Kidney (tissue), 14 donors: Measurements from ENCODE around the gene DDX55. TPM values are rescaled to one million over a fixed set of nuclear protein-coding genes. Genes with fewer than 3 reads are reported as not detected.

Experiments used
- DNase-seq, 5 donors: peaks; one replicate each; pipeline ENCODE4 v3.0.0-alpha.2; 2013 to 2020
- FAIRE-seq: peaks from 2 replicates; lab custom pipeline; 2012; peaks lifted over from hg19 to GRCh38; lab: Jason Lieb, UNC
- H3K27ac ChIP-seq, 2 donors: one replicate each; pipeline ENCODE4 v1.7.0; 2013; ENCODE audit warnings: low read depth in 2 of 2, low read length in 2 of 2, inconsistent platforms in 1 of 2
- H3K27me3 ChIP-seq: one replicate; pipeline ENCODE4 v1.7.1; 2013; ENCODE audit warnings: low read length, inconsistent platforms; ENCODE audit not compliant: control insufficient read depth, insufficient read depth
- H3K36me3 ChIP-seq, 3 donors: one replicate each; pipeline versions ENCODE4 v1.7.0 to v1.7.1; 2013; ENCODE audit warnings: low read length in 3 of 3, control low read depth in 1 of 3, inconsistent platforms in 1 of 3; ENCODE audit not compliant: insufficient read depth in 3 of 3, control insufficient read depth in 2 of 3
- H3K4me1 ChIP-seq, 3 donors: one replicate each; pipeline versions ENCODE4 v1.7.0 to v1.7.1; 2013; ENCODE audit warnings: low read length in 3 of 3, inconsistent platforms in 1 of 3, low read depth in 1 of 3; ENCODE audit not compliant: control insufficient read depth in 2 of 3, insufficient read depth in 2 of 3
- H3K4me3 ChIP-seq, 3 donors: one replicate each; pipeline versions ENCODE4 v1.7.0 to v1.8.1; 2013; ENCODE audit warnings: low read length in 3 of 3, control low read depth in 1 of 3, inconsistent platforms in 1 of 3
- H3K9ac ChIP-seq, 3 donors: one replicate each; pipeline versions ENCODE4 v1.7.0 to v1.7.1; 2013; ENCODE audit warnings: low read length in 3 of 3, control low read depth in 1 of 3, inconsistent platforms in 1 of 3
- H3K9me3 ChIP-seq, 3 donors: one replicate each; pipeline versions ENCODE4 v1.7.0 to v1.7.1; 2013; ENCODE audit warnings: low read length in 3 of 3, control low read depth in 1 of 3, inconsistent platforms in 1 of 3; ENCODE audit not compliant: control insufficient read depth in 2 of 3, insufficient read depth in 1 of 3
- CTCF ChIP-seq: IDR thresholded peaks from 3 replicates; pipeline ENCODE4 v1.5.1; 2012; ENCODE audit warnings: mild to moderate bottlenecking, moderate library complexity, borderline replicate concordance; ENCODE audit not compliant: insufficient read depth; ENCODE audit errors: extremely low read depth
- intact Hi-C: fragments of 100-400 bp; cut with DNase I; formaldehyde crosslinking; loops from one replicate; pipeline ENCODE4 v1.11.1; 2022
- polyA plus RNA-seq: library from polyadenylated mRNA; stranded (reverse); fragments of 350-450 nt; fragmentation: Illumina TruSeq; extraction: RNeasy Lipid Tissue Mini Kit (QIAGEN cat#74804); gene quantifications from one replicate; pipeline ENCODE4 v1.2.3, GENCODE V29; 2014; ENCODE audit warnings: low read depth, low replicate concordance; ENCODE audit not compliant: insufficient read depth
- total RNA-seq: library from RNA; stranded (reverse); fragmentation: NEBNext Ultra II Directional; extraction: Animal tissue kit (Norgen Biotek cat#: 25700); gene quantifications from one replicate; pipeline ENCODE4 v1.2.1, GENCODE V29; 2021
- donor health status: control.
- donor health status: control.
- donor health status: control.
- donor health status: control.
- donor health status: control.
- donor health status: DM: yes; HTN: yes; CAD: no.
- donor health status: Normal renal cell carcinoma (clear cell type).

Gene DDX55
- total and polyA plus RNA-seq, 2 donors from 2014 or later = 9.2 to 20.3 TPM

DNA sequence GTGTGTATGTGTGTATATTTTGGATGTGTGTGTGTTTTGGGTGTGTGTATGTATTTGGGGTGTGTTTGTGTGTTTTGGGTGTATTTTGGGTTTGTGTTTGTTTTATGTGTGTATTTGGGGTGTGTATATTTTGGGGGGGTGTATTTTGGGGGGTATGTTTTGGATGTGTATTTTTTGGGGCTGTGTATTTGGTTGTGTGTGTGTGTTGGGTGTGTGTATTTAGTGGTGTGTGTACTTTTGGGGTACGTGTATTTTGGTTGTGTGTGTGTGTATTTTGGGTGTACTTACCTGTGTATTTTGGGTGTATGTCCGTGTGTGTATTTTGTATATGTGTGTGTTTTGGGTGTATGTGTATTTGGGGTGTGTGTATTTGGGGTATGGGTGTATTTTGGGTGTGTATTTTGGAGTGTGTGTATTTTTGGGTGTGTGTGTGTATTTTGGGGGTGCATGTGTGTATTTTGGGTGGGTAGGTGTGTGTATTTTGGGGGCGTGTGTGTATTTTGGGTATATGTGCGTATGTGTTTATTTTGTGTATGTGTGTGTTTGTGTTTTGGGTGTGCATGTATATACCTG, 52.3 kb downstream of the DDX55 start:
- DNase-seq (no peak), FAIRE-seq (no peak)
- Histone ChIP-seq H3K27me3 (no peaks in the 10 kb centered on the region), H3K9me3 (no peaks in the 10 kb centered on the region), H3K27ac (no peak overlapping the region), H3K4me3 (no peak overlapping the region), H3K9ac (no peak overlapping the region), H3K36me3 (peaks cover 5 to 16% (median 11%) of the 10 kb centered on the region in 3 donors), H3K4me1 (no peaks in the 10 kb centered on the region)
- intact Hi-C loops = no loop called here
- TF ChIP-seq CTCF = no peak

GRCh38 chr12:123655420-123655819, 53.5 kb downstream of the DDX55 start:
- Histone ChIP-seq H3K27me3 (no peaks in the 10 kb centered on the region), H3K4me1 (no peaks in the 10 kb centered on the region), H3K4me3 (no peak overlapping the region), H3K36me3 (peaks cover 5 to 14% (median 12%) of the 10 kb centered on the region in 3 donors), H3K27ac (no peak overlapping the region), H3K9me3 (no peaks in the 10 kb centered on the region), H3K9ac (no peak overlapping the region)
- DNase-seq = no peak
- no peak for FAIRE-seq
- no peak for TF ChIP-seq CTCF
- intact Hi-C loops = no loop called here

DNA sequence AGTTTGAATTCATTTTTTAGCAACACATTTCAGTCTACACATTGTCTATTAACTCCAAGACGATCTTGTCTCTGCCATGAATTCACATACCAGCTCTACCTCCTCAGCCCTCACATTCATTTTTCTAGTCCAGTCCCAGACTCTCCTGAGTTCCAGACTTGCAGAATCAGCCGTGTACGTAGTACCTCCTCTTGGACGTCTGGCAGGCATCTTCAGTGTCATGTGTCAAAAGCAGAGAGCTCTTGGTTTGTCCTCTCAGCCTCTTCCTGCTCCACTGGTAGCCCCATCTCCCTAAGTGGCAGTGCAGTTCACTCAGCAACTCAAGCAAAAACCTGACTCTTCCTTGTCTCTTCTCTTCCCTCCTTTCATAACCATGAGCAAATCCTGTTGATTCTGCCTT, 54.5 kb downstream of the DDX55 start:
- no peak for FAIRE-seq
- TF ChIP-seq CTCF = no peak
- H3K4me3 ChIP-seq = no peak overlapping the region
- H3K9me3 ChIP-seq = no peaks in the 10 kb centered on the region
- peaks cover 5 to 15% (median 12%) of the 10 kb centered on the region in 3 donors for H3K36me3 ChIP-seq
- H3K4me1 ChIP-seq = no peaks in the 10 kb centered on the region
- H3K9ac ChIP-seq = no peak overlapping the region
- intact Hi-C loops = no loop called here
- no peak for DNase-seq
- H3K27me3 ChIP-seq = no peaks in the 10 kb centered on the region
- H3K27ac ChIP-seq = no peak overlapping the region

- Histone ChIP-seq H3K4me1 (no peaks in the 10 kb centered on the region), H3K9ac (no peak overlapping the region), H3K4me3 (no peak overlapping the region), H3K27me3 (no peaks in the 10 kb centered on the region), H3K27ac (no peak overlapping the region), H3K36me3 (peaks cover 2 to 15% (median 12%) of the 10 kb centered on the region in 3 donors), H3K9me3 (no peaks in the 10 kb centered on the region)
- TF ChIP-seq CTCF = no peak
- FAIRE-seq = no peak
- DNase-seq = no peak
- intact Hi-C loops = no loop called here
These were observed 55.3 kb downstream of the DDX55 start for GRCh38 chr12:123657211-123657610.
